Progenitor cell of endocrine pancreas (in vitro differentiated cells): ENCODE results near the gene TMEM100. TPM values are rescaled to one million over a fixed set of nuclear protein-coding genes. Genes with fewer than 3 reads are reported as not detected.

Experiments used
- DNase-seq: peaks from one replicate; pipeline ENCODE4 v3.0.0; 2021; ENCODE audit warnings: low spot score; ENCODE audit not compliant: unreplicated experiment
- H3K27ac Mint-ChIP-seq: 2 replicates; pipeline ENCODE4 v1.8.0; 2021; ENCODE audit warnings: mild to moderate bottlenecking, moderate library complexity, mixed read lengths
- H3K27me3 Mint-ChIP-seq: 2 replicates; pipeline ENCODE4 v1.8.0; 2021; ENCODE audit warnings: mixed read lengths
- H3K36me3 Mint-ChIP-seq: 2 replicates; pipeline ENCODE4 v1.8.0; 2022; ENCODE audit warnings: mixed read lengths; ENCODE audit not compliant: insufficient read depth
- H3K4me1 Mint-ChIP-seq: 2 replicates; pipeline ENCODE4 v1.8.0; 2021; ENCODE audit warnings: low read depth, mixed read lengths
- H3K4me3 Mint-ChIP-seq: 2 replicates; pipeline ENCODE4 v1.8.0; 2021; ENCODE audit warnings: low read depth, mild to moderate bottlenecking, moderate library complexity, mixed read lengths
- H3K9me3 Mint-ChIP-seq: 2 replicates; pipeline ENCODE4 v1.8.0; 2021; ENCODE audit warnings: low read depth, mixed read lengths
- total RNA-seq: library from RNA; stranded (reverse); gene quantifications from 2 replicates; pipeline ENCODE4 v1.2.1, GENCODE V29; 2021
- TF ChIP-seq, protein P1 (sequence below): fragments of 200-600 bp; sonication (generic); IDR thresholded peaks from one replicate; pipeline ENCODE4 v1.5.0; 2021; ENCODE audit warnings: antibody characterized with exemption, mild to moderate bottlenecking; ENCODE audit not compliant: unreplicated experiment

Gene TMEM100
- total RNA-seq, 1 donor from 2014 or later: 1.1 TPM

DNA sequence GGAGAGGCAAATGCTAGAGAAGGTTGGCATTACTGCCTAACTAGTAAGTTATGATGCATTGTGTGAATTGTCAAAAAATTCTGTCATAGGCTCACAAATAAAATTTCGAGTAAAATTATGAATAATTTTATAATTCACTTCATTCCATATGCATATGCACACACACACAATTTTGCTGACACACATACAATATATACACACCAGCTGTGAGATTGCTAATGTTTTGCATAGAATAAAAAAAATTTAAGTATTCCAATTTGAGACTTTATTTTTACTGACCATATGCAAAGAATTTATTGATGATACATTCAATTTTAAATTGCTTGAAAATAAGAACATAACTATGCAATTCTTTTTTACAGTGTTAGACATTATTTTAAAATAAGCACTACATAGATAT is 6.8 kb upstream of the TMEM100 start:
- TF ChIP-seq, protein P1, sequence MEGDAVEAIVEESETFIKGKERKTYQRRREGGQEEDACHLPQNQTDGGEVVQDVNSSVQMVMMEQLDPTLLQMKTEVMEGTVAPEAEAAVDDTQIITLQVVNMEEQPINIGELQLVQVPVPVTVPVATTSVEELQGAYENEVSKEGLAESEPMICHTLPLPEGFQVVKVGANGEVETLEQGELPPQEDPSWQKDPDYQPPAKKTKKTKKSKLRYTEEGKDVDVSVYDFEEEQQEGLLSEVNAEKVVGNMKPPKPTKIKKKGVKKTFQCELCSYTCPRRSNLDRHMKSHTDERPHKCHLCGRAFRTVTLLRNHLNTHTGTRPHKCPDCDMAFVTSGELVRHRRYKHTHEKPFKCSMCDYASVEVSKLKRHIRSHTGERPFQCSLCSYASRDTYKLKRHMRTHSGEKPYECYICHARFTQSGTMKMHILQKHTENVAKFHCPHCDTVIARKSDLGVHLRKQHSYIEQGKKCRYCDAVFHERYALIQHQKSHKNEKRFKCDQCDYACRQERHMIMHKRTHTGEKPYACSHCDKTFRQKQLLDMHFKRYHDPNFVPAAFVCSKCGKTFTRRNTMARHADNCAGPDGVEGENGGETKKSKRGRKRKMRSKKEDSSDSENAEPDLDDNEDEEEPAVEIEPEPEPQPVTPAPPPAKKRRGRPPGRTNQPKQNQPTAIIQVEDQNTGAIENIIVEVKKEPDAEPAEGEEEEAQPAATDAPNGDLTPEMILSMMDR: no peak
- H3K4me1 Mint-ChIP-seq: peaks cover 25% of the 10 kb centered on the region
- DNase-seq: no peak

DNA sequence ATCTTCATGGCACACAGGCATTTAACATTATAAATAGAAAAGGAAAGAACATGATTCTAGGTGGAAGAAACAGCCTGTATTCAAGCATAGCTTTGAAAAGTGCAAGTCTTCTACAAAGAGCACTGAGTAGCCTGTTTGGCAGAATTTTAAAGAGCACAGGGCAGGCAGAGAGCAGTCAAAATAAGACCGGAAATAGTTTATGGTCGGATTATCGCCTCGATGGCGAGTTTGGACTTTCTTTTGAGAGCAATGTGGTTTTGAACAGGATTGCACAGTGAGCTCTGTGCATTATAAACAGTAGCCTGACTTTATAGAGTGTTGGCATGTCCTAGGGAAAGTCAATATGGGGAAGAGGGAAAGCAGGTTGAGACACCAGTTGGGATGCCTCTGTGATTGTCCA is 6.2 kb upstream of the TMEM100 start:
- peaks cover 23% of the 10 kb centered on the region for H3K4me1 Mint-ChIP-seq
- no peak overlapping the region for H3K27ac Mint-ChIP-seq
- no peaks in the 10 kb centered on the region for H3K9me3 Mint-ChIP-seq
- DNase-seq: no peak
- H3K4me3 Mint-ChIP-seq: no peak overlapping the region
- TF ChIP-seq, protein P1: no peak
- peaks cover 4% of the 10 kb centered on the region for H3K27me3 Mint-ChIP-seq
- no peaks in the 10 kb centered on the region for H3K36me3 Mint-ChIP-seq

More for the DNA sequence above, 6.8 kb upstream of the TMEM100 start:
- H3K36me3 Mint-ChIP-seq: no peaks in the 10 kb centered on the region
- no peaks in the 10 kb centered on the region for H3K9me3 Mint-ChIP-seq
- H3K27me3 Mint-ChIP-seq: peaks cover 4% of the 10 kb centered on the region
- no peak overlapping the region for H3K4me3 Mint-ChIP-seq
- no peak overlapping the region for H3K27ac Mint-ChIP-seq

DNA sequence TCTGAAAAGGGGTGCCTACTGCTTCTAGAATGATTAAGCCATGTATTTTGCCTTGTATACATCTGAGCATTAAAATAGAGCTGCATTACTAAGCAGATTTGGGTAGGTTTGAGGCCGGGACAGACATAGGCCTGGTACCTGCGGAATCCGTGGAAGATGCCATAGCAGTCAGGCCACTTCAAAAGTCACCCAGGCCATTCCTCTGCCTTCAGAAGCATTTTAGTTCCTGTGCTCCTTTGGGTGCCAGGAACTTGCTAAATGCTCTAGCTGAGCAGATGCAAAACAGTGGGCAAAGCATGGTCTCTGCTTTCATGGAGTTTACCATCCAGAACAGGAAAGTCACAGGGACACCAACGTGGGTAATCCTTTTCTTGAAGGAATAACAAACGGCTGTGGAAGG is 5.7 kb upstream of the TMEM100 start:
- peaks cover 4% of the 10 kb centered on the region for H3K27me3 Mint-ChIP-seq
- no peaks in the 10 kb centered on the region for H3K36me3 Mint-ChIP-seq
- peaks cover 23% of the 10 kb centered on the region for H3K4me1 Mint-ChIP-seq
- DNase-seq: no peak
- H3K9me3 Mint-ChIP-seq: no peaks in the 10 kb centered on the region
- no peak overlapping the region for H3K27ac Mint-ChIP-seq
- TF ChIP-seq, protein P1: no peak
- no peak overlapping the region for H3K4me3 Mint-ChIP-seq

DNA sequence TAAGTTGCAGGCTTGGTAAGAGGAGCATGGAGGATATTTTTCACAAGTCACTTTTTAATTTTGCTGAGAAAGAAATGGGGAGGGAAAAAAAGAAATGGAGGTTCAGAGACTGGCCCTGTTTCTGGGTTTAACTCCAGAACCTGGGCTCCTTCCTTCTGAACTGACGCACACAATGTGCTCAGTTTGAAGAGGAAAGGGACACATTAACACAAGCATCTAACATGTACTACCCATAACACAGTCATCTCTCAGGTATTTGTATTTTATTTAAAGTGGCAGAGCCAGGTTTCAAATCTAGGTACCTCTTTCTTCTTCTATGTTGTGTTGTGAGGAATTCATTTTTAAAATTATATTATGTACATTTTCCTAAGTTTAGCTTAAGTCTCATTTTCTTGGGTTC is 5.3 kb upstream of the TMEM100 start:
- Mint-ChIP-seq H3K4me1 (peaks cover 23% of the 10 kb centered on the region), H3K9me3 (no peaks in the 10 kb centered on the region), H3K4me3 (no peak overlapping the region), H3K36me3 (no peaks in the 10 kb centered on the region), H3K27me3 (peaks cover 9% of the 10 kb centered on the region), H3K27ac (no peak overlapping the region)
- TF ChIP-seq, protein P1: no peak
- no peak for DNase-seq

DNA sequence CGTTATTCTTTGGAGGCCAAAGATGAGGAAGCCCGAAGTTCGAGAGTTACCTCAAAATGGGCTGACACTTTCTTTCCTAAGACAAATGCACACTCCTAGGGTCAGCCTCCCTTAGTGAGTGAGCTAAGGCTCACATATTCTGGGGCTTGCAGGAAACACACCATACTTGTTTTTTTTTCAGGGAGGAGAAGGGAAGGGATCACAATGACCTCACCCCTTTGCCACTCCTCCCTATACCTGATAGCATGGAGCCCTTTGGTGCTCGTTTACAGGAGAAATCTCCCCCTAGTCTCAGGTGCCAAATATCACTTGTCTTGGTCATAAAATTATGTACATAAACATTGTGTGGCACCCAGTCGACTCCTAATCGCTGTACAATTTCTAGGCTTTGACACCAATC is 4.6 kb upstream of the TMEM100 start:
- TF ChIP-seq, protein P1: no peak
- Mint-ChIP-seq H3K36me3 (no peaks in the 10 kb centered on the region), H3K4me1 (peaks cover 25% of the 10 kb centered on the region), H3K4me3 (no peak overlapping the region), H3K9me3 (no peaks in the 10 kb centered on the region), H3K27me3 (peaks cover 13% of the 10 kb centered on the region), H3K27ac (no peak overlapping the region)
- no peak for DNase-seq
